ENCODE results near the gene PCDHB8. TPM values are rescaled to one million over a fixed set of nuclear protein-coding genes. Genes with fewer than 3 reads are reported as not detected.
"Not testable (repeated sequence)": the region's sequence is repeated elsewhere in the genome, so short reads cannot be mapped to it uniquely, and the experiment has no call there.

The PCDHB8 gene
- polyA plus RNA-seq, 1 donor (not counting 4 experiments of a cell fraction or from before 2014, with no cell fraction given) = not detected

- TF ChIP-seq, protein P1, sequence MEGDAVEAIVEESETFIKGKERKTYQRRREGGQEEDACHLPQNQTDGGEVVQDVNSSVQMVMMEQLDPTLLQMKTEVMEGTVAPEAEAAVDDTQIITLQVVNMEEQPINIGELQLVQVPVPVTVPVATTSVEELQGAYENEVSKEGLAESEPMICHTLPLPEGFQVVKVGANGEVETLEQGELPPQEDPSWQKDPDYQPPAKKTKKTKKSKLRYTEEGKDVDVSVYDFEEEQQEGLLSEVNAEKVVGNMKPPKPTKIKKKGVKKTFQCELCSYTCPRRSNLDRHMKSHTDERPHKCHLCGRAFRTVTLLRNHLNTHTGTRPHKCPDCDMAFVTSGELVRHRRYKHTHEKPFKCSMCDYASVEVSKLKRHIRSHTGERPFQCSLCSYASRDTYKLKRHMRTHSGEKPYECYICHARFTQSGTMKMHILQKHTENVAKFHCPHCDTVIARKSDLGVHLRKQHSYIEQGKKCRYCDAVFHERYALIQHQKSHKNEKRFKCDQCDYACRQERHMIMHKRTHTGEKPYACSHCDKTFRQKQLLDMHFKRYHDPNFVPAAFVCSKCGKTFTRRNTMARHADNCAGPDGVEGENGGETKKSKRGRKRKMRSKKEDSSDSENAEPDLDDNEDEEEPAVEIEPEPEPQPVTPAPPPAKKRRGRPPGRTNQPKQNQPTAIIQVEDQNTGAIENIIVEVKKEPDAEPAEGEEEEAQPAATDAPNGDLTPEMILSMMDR (optimal IDR thresholded peaks at IDR 0.05 in 1 of 3, IDR thresholded peaks at IDR 0.05 in 1 of 3, conservative IDR thresholded peaks at IDR 0.05 in 1 of 3; ENCODE audit: extremely low read depth in 1 of 3, insufficient read depth in 2 of 3, low read length in 3 of 3) = peak in 2 of 3 experiments; percentile 18 to 26
- no peak for TF ChIP-seq EZH2 (IDR thresholded peaks at IDR 0.05; ENCODE audit: low read length)
- DNase-seq (ENCODE audit: low read depth, low spot score) = no peak
- Histone ChIP-seq H3K9me3 (ENCODE audit: control insufficient read depth, low read depth, low read length) (no peaks in the 10 kb centered on the region), H4K20me1 (ENCODE audit: control insufficient read depth, extremely low read depth, insufficient read depth, low read length) (no peaks in the 10 kb centered on the region), H3K4me1 (ENCODE audit: control insufficient read depth, extremely low read depth, insufficient read depth, low read length) (no peaks in the 10 kb centered on the region), H3K27ac (ENCODE audit: control insufficient read depth, insufficient read depth, low read length) (no peak within 1 kb of the TSS), H3K9ac (ENCODE audit: control insufficient read depth, extremely low read depth, insufficient read depth, low read length) (no peak within 1 kb of the TSS), H3K36me3 (ENCODE audit: control insufficient read depth in 2 of 2, extremely low read depth in 1 of 2, insufficient read depth in 2 of 2, low read length in 2 of 2) (no peaks in the 10 kb centered on the region), H2AFZ (ENCODE audit: control insufficient read depth, low read length) (no peak within 1 kb of the TSS), H3K27me3 (ENCODE audit: control insufficient read depth, extremely low read depth, insufficient read depth, low read length) (no peaks in the 10 kb centered on the region), H3K4me2 (ENCODE audit: control insufficient read depth, extremely low read depth, insufficient read depth, low read depth, low read length) (no peak within 1 kb of the TSS), H3K4me3 (ENCODE audit: control insufficient read depth in 2 of 3, extremely low read depth in 1 of 3, insufficient read depth in 2 of 3, low read depth in 1 of 3, low read length in 3 of 3) (no peak within 1 kb of the TSS), H3K9me1 (ENCODE audit: control insufficient read depth, extremely low read depth, insufficient read depth, low read length) (no peaks in the 10 kb centered on the region), H3K79me2 (ENCODE audit: control insufficient read depth, insufficient read depth, low read length) (no peaks in the 10 kb centered on the region)
- dilution Hi-C loops (cut with MboI; ENCODE audit: extremely low pct_ligation_motif_present, low sequenced_read_pairs) = no loop called here
- no peak for FAIRE-seq
These were observed 14.6 kb downstream of the PCDHB8 start, which contains the start of gene PCDHB10 for GRCh38 chr5:141192110-141192725. Gene PCDHB10 (plus strand): TSS chr5:141192353. CDS start chr5:141192553, 200 bp downstream.

GRCh38 chr5:141194332-141194731, 16.7 kb downstream of the PCDHB8 start:
- H3K79me2 ChIP-seq (ENCODE audit: control insufficient read depth, insufficient read depth, low read length); DNase-seq (ENCODE audit: low read depth, low spot score); H3K4me3 ChIP-seq (ENCODE audit: control insufficient read depth in 2 of 3, extremely low read depth in 1 of 3, insufficient read depth in 2 of 3, low read depth in 1 of 3, low read length in 3 of 3); H3K9ac ChIP-seq (ENCODE audit: control insufficient read depth, extremely low read depth, insufficient read depth, low read length); H3K27ac ChIP-seq (ENCODE audit: control insufficient read depth, insufficient read depth, low read length); dilution Hi-C loops (cut with MboI; ENCODE audit: extremely low pct_ligation_motif_present, low sequenced_read_pairs); H2AFZ ChIP-seq (ENCODE audit: control insufficient read depth, low read length); H3K4me1 ChIP-seq (ENCODE audit: control insufficient read depth, extremely low read depth, insufficient read depth, low read length); H3K4me2 ChIP-seq (ENCODE audit: control insufficient read depth, extremely low read depth, insufficient read depth, low read depth, low read length); H3K9me1 ChIP-seq (ENCODE audit: control insufficient read depth, extremely low read depth, insufficient read depth, low read length); H3K27me3 ChIP-seq (ENCODE audit: control insufficient read depth, extremely low read depth, insufficient read depth, low read length); H4K20me1 ChIP-seq (ENCODE audit: control insufficient read depth, extremely low read depth, insufficient read depth, low read length); FAIRE-seq; H3K36me3 ChIP-seq (ENCODE audit: control insufficient read depth in 2 of 2, extremely low read depth in 1 of 2, insufficient read depth in 2 of 2, low read length in 2 of 2); H3K9me3 ChIP-seq (ENCODE audit: control insufficient read depth, low read depth, low read length): not testable (repeated sequence)

GRCh38 chr5:141196363-141196762, 18.8 kb downstream of the PCDHB8 start:
- dilution Hi-C loops (cut with MboI; ENCODE audit: extremely low pct_ligation_motif_present, low sequenced_read_pairs) = no loop called here
- Histone ChIP-seq H3K27me3 (ENCODE audit: control insufficient read depth, extremely low read depth, insufficient read depth, low read length) (no peaks in the 10 kb centered on the region), H3K79me2 (ENCODE audit: control insufficient read depth, insufficient read depth, low read length) (no peaks in the 10 kb centered on the region), H3K9me1 (ENCODE audit: control insufficient read depth, extremely low read depth, insufficient read depth, low read length) (no peaks in the 10 kb centered on the region), H3K4me2 (ENCODE audit: control insufficient read depth, extremely low read depth, insufficient read depth, low read depth, low read length) (no peak overlapping the region), H3K9ac (ENCODE audit: control insufficient read depth, extremely low read depth, insufficient read depth, low read length) (no peak overlapping the region), H3K27ac (ENCODE audit: control insufficient read depth, insufficient read depth, low read length) (no peak overlapping the region), H3K36me3 (ENCODE audit: control insufficient read depth in 2 of 2, extremely low read depth in 1 of 2, insufficient read depth in 2 of 2, low read length in 2 of 2) (no peaks in the 10 kb centered on the region), H3K9me3 (ENCODE audit: control insufficient read depth, low read depth, low read length) (no peaks in the 10 kb centered on the region), H4K20me1 (ENCODE audit: control insufficient read depth, extremely low read depth, insufficient read depth, low read length) (no peaks in the 10 kb centered on the region), H3K4me1 (ENCODE audit: control insufficient read depth, extremely low read depth, insufficient read depth, low read length) (no peaks in the 10 kb centered on the region), H3K4me3 (ENCODE audit: control insufficient read depth in 2 of 3, extremely low read depth in 1 of 3, insufficient read depth in 2 of 3, low read depth in 1 of 3, low read length in 3 of 3) (no peak overlapping the region), H2AFZ (ENCODE audit: control insufficient read depth, low read length) (no peak overlapping the region)
- TF ChIP-seq, protein P1 (optimal IDR thresholded peaks at IDR 0.05 in 1 of 3, IDR thresholded peaks at IDR 0.05 in 1 of 3, conservative IDR thresholded peaks at IDR 0.05 in 1 of 3; ENCODE audit: extremely low read depth in 1 of 3, insufficient read depth in 2 of 3, low read length in 3 of 3) = no peak
- no peak for TF ChIP-seq EZH2 (IDR thresholded peaks at IDR 0.05; ENCODE audit: low read length)
- DNase-seq (ENCODE audit: low read depth, low spot score) (no peak), FAIRE-seq (no peak)
